Ovary (tissue), 3 donors: ENCODE measurements around the gene UBLCP1.

Source experiments
- POLR2A ChIP-seq: fragments of 450-650 bp; IDR thresholded peaks from one replicate; pipeline ENCODE4 v1.6.1; 2017; ENCODE audit warnings: antibody characterized with exemption, mild to moderate bottlenecking, moderate library complexity
- TF ChIP-seq, protein P1 (sequence below), 3 donors: fragments of 450-650 bp in 2 of 3; fragments of 200-600 bp in 1 of 3; IDR thresholded peaks; one replicate each; pipeline versions ENCODE4 v1.5.1 to v1.8.0; 2016 to 2022; ENCODE audit warnings: antibody characterized with exemption in 3 of 3, mild to moderate bottlenecking in 1 of 3
- donor health status: DM: no; HTN: no; CAD: no.

GRCh38 chr5:159322180-159322579 is 59.1 kb downstream of the UBLCP1 start:
- TF ChIP-seq, protein P1, sequence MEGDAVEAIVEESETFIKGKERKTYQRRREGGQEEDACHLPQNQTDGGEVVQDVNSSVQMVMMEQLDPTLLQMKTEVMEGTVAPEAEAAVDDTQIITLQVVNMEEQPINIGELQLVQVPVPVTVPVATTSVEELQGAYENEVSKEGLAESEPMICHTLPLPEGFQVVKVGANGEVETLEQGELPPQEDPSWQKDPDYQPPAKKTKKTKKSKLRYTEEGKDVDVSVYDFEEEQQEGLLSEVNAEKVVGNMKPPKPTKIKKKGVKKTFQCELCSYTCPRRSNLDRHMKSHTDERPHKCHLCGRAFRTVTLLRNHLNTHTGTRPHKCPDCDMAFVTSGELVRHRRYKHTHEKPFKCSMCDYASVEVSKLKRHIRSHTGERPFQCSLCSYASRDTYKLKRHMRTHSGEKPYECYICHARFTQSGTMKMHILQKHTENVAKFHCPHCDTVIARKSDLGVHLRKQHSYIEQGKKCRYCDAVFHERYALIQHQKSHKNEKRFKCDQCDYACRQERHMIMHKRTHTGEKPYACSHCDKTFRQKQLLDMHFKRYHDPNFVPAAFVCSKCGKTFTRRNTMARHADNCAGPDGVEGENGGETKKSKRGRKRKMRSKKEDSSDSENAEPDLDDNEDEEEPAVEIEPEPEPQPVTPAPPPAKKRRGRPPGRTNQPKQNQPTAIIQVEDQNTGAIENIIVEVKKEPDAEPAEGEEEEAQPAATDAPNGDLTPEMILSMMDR (IDR thresholded peaks at IDR 0.05): no peak
- TF ChIP-seq POLR2A: no peak
